GM10266 (cell line): Measurements from ENCODE around the gene TTLL12.

Source experiments
- DNase-seq: peaks from one replicate; pipeline ENCODE4 v3.0.0; 2012; ENCODE audit errors: extremely low spot score
- CTCF ChIP-seq: IDR thresholded peaks from 2 replicates; pipeline ENCODE4 v1.5.1; 2012; ENCODE audit warnings: mild to moderate bottlenecking, low read depth; ENCODE audit not compliant: control insufficient read depth, insufficient read depth; ENCODE audit errors: missing control alignments

Gene TTLL12

GRCh38 chr22:43207849-43208702, 21.1 kb upstream of the TTLL12 start:
- DNase-seq = no peak
- TF ChIP-seq CTCF = no peak

- no peak for TF ChIP-seq CTCF
- DNase-seq = no peak
Measured at GRCh38 chr22:43207386-43207785, 20.5 kb upstream of the TTLL12 start.

GRCh38 chr22:43206509-43207161, 19.7 kb upstream of the TTLL12 start:
- TF ChIP-seq CTCF = no peak
- DNase-seq = no peak

- no peak for DNase-seq
- TF ChIP-seq CTCF = no peak
Measured at GRCh38 chr22:43205748-43206508, 19.0 kb upstream of the TTLL12 start.

GRCh38 chr22:43205261-43205691, 18.3 kb upstream of the TTLL12 start:
- no peak for DNase-seq
- no peak for TF ChIP-seq CTCF

- no peak for TF ChIP-seq CTCF
- no peak for DNase-seq
Measured at GRCh38 chr22:43203471-43203981, 16.6 kb upstream of the TTLL12 start.
